RWPE2 (cell line): ENCODE measurements around the gene CEP57L1.

Experiments
- ATAC-seq: fragments of 200-7000 bp; cut with Tn5 transposase; 3 replicates; pipeline ENCODE4 v1.9.1; 2021; ENCODE audit warnings: low read depth
- DNase-seq: peaks from one replicate; pipeline ENCODE4 v3.0.0-alpha.2; 2020; ENCODE audit warnings: low spot score
- H3K27ac ChIP-seq: fragments of 450-650 bp; 2 replicates; pipeline ENCODE4 v1.5.1; 2017; ENCODE audit warnings: mild to moderate bottlenecking; ENCODE audit not compliant: poor library complexity, severe bottlenecking
- H3K27me3 ChIP-seq: fragments of 250-450 bp; sonication (Bioruptor Pico); 2 replicates; pipeline ENCODE4 v1.5.1; 2021; ENCODE audit warnings: mild to moderate bottlenecking, moderate library complexity; ENCODE audit not compliant: insufficient read depth, poor library complexity, severe bottlenecking
- H3K36me3 ChIP-seq: fragments of 250-450 bp; sonication (Bioruptor Pico); 2 replicates; pipeline ENCODE4 v1.5.1; 2020; ENCODE audit warnings: low read depth, mild to moderate bottlenecking, moderate library complexity
- H3K4me1 ChIP-seq: fragments of 250-450 bp; sonication (Bioruptor Pico); 2 replicates; pipeline ENCODE4 v1.5.1; 2021; ENCODE audit warnings: mild to moderate bottlenecking, moderate library complexity; ENCODE audit not compliant: insufficient read depth, poor library complexity, severe bottlenecking
- H3K4me3 ChIP-seq: fragments of 250-450 bp; sonication (Bioruptor Pico); 2 replicates; pipeline ENCODE4 v1.5.1; 2021; ENCODE audit warnings: mild to moderate bottlenecking, moderate library complexity; ENCODE audit not compliant: severe bottlenecking
- H3K9me3 ChIP-seq: fragments of 250-450 bp; sonication (Bioruptor Pico); 2 replicates; pipeline ENCODE4 v1.5.1; 2021; ENCODE audit warnings: mild to moderate bottlenecking, moderate library complexity; ENCODE audit not compliant: severe bottlenecking
- TF ChIP-seq, protein P1 (sequence below): fragments of 450-650 bp; IDR thresholded peaks from one replicate; pipeline ENCODE4 v1.5.1; 2017; ENCODE audit warnings: mild to moderate bottlenecking, moderate library complexity; ENCODE audit not compliant: poor library complexity, severe bottlenecking

CEP57L1 gene

DNA sequence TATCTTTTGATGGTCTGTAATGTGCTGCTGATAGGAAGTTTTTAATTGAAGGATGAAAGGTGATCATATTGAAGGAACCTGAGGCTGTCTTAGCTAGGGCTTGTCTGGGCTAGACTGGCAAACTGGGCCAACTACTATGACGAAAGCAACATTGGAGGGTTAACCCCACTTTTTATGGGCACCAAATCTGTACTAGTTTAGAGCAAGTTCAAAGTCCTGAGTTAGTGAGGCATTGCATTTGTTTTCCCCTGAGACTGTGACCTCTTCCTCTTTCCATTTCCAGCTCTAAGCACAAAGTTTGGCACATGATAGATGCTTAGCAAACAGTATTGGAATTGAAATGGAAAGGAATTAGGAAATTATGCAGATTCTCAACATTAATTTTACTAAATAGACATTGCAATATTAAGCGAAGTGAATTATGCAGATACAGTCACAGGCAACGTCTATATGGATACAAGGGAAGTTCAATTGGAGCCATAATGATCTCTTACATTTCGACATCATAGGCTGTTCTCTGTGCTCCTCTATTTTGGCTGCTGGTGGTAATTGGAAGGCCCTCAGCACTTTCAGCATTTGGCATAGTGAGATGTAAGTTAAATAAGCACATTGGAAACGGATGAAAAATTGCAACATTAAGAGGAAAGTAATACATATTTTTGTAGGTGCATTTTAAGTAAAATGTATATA, 22.2 kb downstream of the CEP57L1 start:
- no peaks in the 10 kb centered on the region for H3K9me3 ChIP-seq
- peaks cover 22% of the 10 kb centered on the region for H3K4me1 ChIP-seq
- H3K27ac ChIP-seq, result no peak overlapping the region
- H3K27me3 ChIP-seq, result no peaks in the 10 kb centered on the region
- no peak for DNase-seq
- no peak overlapping the region for H3K4me3 ChIP-seq
- no peaks in the 10 kb centered on the region for H3K36me3 ChIP-seq
- peak; percentile 41; the same call in 1 of the 3 replicates for ATAC-seq
- TF ChIP-seq, protein P1, sequence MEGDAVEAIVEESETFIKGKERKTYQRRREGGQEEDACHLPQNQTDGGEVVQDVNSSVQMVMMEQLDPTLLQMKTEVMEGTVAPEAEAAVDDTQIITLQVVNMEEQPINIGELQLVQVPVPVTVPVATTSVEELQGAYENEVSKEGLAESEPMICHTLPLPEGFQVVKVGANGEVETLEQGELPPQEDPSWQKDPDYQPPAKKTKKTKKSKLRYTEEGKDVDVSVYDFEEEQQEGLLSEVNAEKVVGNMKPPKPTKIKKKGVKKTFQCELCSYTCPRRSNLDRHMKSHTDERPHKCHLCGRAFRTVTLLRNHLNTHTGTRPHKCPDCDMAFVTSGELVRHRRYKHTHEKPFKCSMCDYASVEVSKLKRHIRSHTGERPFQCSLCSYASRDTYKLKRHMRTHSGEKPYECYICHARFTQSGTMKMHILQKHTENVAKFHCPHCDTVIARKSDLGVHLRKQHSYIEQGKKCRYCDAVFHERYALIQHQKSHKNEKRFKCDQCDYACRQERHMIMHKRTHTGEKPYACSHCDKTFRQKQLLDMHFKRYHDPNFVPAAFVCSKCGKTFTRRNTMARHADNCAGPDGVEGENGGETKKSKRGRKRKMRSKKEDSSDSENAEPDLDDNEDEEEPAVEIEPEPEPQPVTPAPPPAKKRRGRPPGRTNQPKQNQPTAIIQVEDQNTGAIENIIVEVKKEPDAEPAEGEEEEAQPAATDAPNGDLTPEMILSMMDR, result no peak

DNA sequence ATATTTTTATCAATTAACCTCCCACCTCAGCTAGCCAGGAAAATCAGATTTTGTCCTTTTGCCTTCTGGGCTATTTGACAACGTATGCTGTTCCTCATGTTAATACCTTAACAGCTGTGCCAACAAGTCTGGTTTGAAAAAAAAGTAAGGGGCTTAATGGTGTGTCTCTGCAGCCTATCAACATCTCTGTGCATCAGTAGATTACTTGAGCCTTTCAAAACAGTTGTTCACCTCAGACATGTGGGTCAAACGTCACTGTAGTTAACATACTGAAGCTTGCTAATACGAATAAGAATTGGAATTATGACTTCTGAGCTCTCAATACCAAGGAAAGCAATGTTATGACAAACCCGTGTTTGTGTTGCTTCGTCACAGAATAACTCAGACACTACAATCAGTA, 23.0 kb downstream of the CEP57L1 start:
- no peak for DNase-seq
- no peak overlapping the region for H3K27ac ChIP-seq

DNA sequence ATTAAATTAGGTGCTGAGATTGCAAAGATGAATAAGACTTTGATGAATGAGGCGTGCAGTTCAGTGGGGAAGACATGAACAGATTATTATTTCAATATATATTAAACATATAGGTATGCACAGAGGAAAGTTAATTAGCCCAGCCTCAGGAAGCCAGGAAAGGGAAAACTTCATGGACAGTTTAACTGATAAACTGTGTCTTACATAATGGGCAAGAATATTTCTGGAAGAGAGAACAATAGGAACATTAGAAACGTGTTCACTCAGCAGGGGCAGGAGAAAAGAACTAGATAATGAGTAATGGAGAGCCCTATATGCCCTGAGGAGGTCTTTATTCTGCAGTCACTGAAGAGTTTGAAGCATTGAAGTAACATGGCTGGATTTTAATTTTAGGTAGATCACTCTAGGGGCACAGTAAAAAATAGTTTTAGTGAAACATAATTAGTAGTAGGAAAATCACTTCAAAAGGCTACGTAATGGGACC, 23.6 kb downstream of the CEP57L1 start:
- Histone ChIP-seq H3K9me3 (no peaks in the 10 kb centered on the region), H3K4me1 (peaks cover 22% of the 10 kb centered on the region), H3K27me3 (no peaks in the 10 kb centered on the region), H3K27ac (no peak overlapping the region), H3K4me3 (no peak overlapping the region), H3K36me3 (no peaks in the 10 kb centered on the region)
- no peak for DNase-seq
- ATAC-seq, result no peak
- TF ChIP-seq, protein P1, result no peak

More for the DNA sequence above, 23.0 kb downstream of the CEP57L1 start:
- TF ChIP-seq, protein P1, result no peak
- H3K9me3 ChIP-seq, result no peaks in the 10 kb centered on the region
- no peak for ATAC-seq
- H3K4me1 ChIP-seq, result peaks cover 22% of the 10 kb centered on the region
- no peak overlapping the region for H3K4me3 ChIP-seq
- H3K36me3 ChIP-seq, result no peaks in the 10 kb centered on the region
- no peaks in the 10 kb centered on the region for H3K27me3 ChIP-seq

DNA sequence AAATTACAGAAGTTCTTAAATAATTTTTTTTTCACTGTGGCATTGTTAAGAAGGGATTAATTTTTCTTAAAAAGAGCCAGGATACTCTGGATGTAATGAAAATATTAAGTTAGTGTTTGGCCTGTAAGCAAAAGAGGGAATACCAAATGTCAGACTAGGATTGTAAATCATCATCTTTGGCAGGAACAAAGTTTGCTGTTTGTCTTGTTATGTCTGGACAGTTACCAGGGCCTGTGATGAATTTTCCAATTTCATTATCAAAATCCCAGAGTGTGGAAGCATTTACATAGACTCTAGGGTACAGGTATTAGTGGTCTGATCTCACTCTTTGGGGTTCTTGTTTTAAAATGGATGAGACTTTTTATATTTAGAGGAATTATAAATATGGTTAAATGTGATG, 26.1 kb downstream of the CEP57L1 start:
- H3K27ac ChIP-seq, result no peak overlapping the region
- no peaks in the 10 kb centered on the region for H3K9me3 ChIP-seq
- H3K27me3 ChIP-seq, result no peaks in the 10 kb centered on the region
- no peaks in the 10 kb centered on the region for H3K36me3 ChIP-seq
- no peak for DNase-seq
- H3K4me1 ChIP-seq, result peaks cover 22% of the 10 kb centered on the region
- no peak overlapping the region for H3K4me3 ChIP-seq
- TF ChIP-seq, protein P1, result no peak
- ATAC-seq, result no peak

DNA sequence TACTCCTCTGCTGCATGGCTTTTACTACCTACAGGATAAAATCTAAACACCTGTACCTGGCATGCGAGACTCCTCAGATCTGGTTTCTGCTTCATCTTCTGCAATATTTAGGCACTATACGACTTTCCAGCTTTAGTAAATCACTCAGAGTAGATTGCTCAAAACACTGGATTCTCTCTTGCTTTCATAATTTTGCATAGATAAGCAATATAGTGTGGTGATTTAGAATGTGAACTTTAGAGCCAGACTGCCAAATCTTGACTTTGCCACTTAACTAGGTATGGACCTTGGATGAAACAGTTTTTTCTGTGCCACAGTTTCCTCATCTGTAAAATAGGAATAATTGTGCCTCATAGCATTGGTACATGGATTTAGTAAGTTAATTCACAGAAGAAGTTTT, 28.9 kb downstream of the CEP57L1 start:
- no peak overlapping the region for H3K4me3 ChIP-seq
- no peaks in the 10 kb centered on the region for H3K36me3 ChIP-seq
- H3K9me3 ChIP-seq, result no peaks in the 10 kb centered on the region
- TF ChIP-seq, protein P1, result no peak
- no peak for DNase-seq
- no peak overlapping the region for H3K27ac ChIP-seq
- peaks cover 10% of the 10 kb centered on the region for H3K4me1 ChIP-seq
- no peak for ATAC-seq
- H3K27me3 ChIP-seq, result no peaks in the 10 kb centered on the region
